Choroid plexus epithelial cell (primary cell): ENCODE data around the gene MRPL58.
"Not testable (repeated sequence)": the region's sequence is repeated elsewhere in the genome, so short reads cannot be mapped to it uniquely, and the experiment has no call there.

Experiments used
- DNase-seq: peaks from one replicate; pipeline ENCODE4 v3.0.0-alpha.2; 2010; ENCODE audit warnings: low read depth
- H3K4me3 ChIP-seq: 2 replicates; pipeline ENCODE4 v1.5.1; 2011; ENCODE audit warnings: low read depth, mild to moderate bottlenecking, control low read depth, low read length, moderate library complexity
- CTCF ChIP-seq: conservative IDR thresholded peaks from 2 replicates; pipeline ENCODE4 v1.5.1; 2011; ENCODE audit warnings: low read depth, mild to moderate bottlenecking, control low read depth, inconsistent platforms, low read length, moderate library complexity

The MRPL58 gene

DNA sequence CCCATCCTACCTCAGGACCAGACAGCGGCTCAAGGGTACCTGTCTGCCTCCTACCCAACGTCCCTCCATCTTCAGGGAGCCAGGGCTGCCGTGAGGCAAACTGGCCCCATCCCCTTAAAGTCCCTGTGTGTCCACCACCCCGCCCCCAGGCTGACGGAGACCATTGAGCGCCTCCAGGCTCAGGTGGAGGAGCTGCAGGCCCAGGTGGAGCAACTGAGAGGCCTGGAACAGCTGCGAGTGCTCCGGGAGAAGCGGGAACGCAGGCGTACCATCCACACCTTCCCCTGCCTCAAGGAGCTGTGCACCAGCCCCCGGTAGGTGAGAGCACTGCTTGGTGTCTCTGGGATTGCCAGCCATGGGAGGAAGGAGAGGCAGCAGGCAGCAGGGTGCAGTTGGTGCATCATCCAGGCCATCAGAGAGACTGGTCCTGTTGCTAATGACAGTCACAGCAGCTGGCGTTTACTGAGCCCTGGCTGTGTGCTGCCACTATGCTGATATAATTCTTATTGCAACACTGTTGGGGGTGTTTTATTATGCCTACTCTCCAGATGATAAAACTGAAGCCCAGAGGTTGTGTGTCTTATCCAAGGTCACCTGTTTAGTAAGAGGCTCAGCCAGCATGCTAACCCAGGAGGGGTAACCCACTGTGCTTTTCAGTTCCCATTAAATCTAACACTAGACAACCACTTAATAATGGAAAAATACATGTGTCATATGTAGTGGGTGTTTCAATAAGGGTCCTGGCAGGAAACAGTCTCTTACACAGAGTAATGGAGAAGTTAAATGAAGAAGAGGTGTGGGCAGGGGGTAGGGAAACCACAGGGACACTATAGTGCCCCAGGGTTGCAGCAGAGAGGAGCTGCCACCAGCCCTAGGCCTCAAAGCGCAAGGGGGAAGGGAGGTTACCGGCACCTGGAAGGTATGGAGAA, 10.3 kb upstream of the MRPL58 start:
- H3K4me3 ChIP-seq = no peak overlapping the region
- no peak for DNase-seq
- no peak for TF ChIP-seq CTCF

GRCh38 chr17:75003070-75003956, 9.2 kb upstream of the MRPL58 start:
- TF ChIP-seq CTCF = no peak
- H3K4me3 ChIP-seq = no peak overlapping the region

GRCh38 chr17:75003957-75004355, 8.5 kb upstream of the MRPL58 start:
- no peak overlapping the region for H3K4me3 ChIP-seq
- DNase-seq = no peak
- TF ChIP-seq CTCF = no peak

More at GRCh38 chr17:75003070-75003956, 9.2 kb upstream of the MRPL58 start:
- DNase-seq = no peak

GRCh38 chr17:75004371-75004770, 8.1 kb upstream of the MRPL58 start:
- no peak for DNase-seq
- TF ChIP-seq CTCF = no peak
- H3K4me3 ChIP-seq = no peak overlapping the region

- DNase-seq = no peak
- H3K4me3 ChIP-seq = no peak overlapping the region
- no peak for TF ChIP-seq CTCF
These were observed 7.2 kb upstream of the MRPL58 start for GRCh38 chr17:75005291-75005690.

GRCh38 chr17:75006084-75006483, 6.4 kb upstream of the MRPL58 start:
- not testable (repeated sequence) for H3K4me3 ChIP-seq, DNase-seq

GRCh38 chr17:75006653-75007052, 5.8 kb upstream of the MRPL58 start:
- DNase-seq = no peak
- no peak for TF ChIP-seq CTCF
- H3K4me3 ChIP-seq = no peak overlapping the region
